B cell (primary cell): ENCODE results near the gene PDK2. TPM values are rescaled to one million over a fixed set of nuclear protein-coding genes. Genes with fewer than 3 reads are reported as not detected.
A peak's percentile ranks its signal among the peaks of the same experiment; 100 is the strongest.

Experiments used
- ATAC-seq: fragments of 200-7000 bp; cut with Tn5 transposase; one replicate; pipeline ENCODE4 v1.10.0; 2021; ENCODE audit warnings: low read depth, mild to moderate bottlenecking, moderate number of reproducible peaks, moderate library complexity
- CTCF ChIA-PET: fragments of 350-600 bp; sonication (Branson Sonifier 250); formaldehyde crosslinking; loops from one replicate; lab custom pipeline; 2021; ENCODE audit warnings: antibody characterized with exemption, inconsistent platforms; lab: Charles Lee
- POLR2A ChIA-PET: fragments of 350-600 bp; sonication (Branson Sonifier 250); formaldehyde crosslinking; loops from one replicate; lab custom pipeline; 2021; ENCODE audit warnings: antibody characterized with exemption; lab: Charles Lee
- DNase-seq: peaks from one replicate; pipeline ENCODE4 v3.0.0; 2013
- H2AFZ ChIP-seq: 2 replicates; pipeline ENCODE4 v1.6.1; 2012; ENCODE audit warnings: mild to moderate bottlenecking, low read depth, low read length; ENCODE audit not compliant: insufficient read depth, poor library complexity, severe bottlenecking
- H3K27ac ChIP-seq, 2 donors: 1 replicate in 1 of 2; 2 replicates in 1 of 2; pipeline ENCODE4 v1.5.1; 2012 to 2013; ENCODE audit warnings: low read length in 2 of 2, mild to moderate bottlenecking in 2 of 2, moderate library complexity in 1 of 2
- H3K27me3 ChIP-seq, 4 experiments: fragments of 200-600 bp in 1 of 4; sonication (generic) in 1 of 4; replicated peaks in 1 of 4; 1 replicate in 2 of 4; 2 replicates in 2 of 4; pipeline versions ENCODE4 v1.6.1 to v1.7.0; 2013 to 2016; ENCODE audit warnings: low read length in 3 of 4, mild to moderate bottlenecking in 2 of 4, mixed read lengths in 1 of 4, moderate library complexity in 1 of 4; ENCODE audit not compliant: insufficient read depth in 4 of 4, control insufficient read depth in 3 of 4; ENCODE audit errors: control extremely low read depth in 1 of 4
- H3K36me3 ChIP-seq, 2 experiments: replicated peaks in 1 of 2; 1 replicate in 1 of 2; 2 replicates in 1 of 2; pipeline versions ENCODE4 v1.6.1 to v1.7.1; 2013; ENCODE audit warnings: low read length in 1 of 2; ENCODE audit not compliant: insufficient read depth in 2 of 2, control insufficient read depth in 1 of 2; ENCODE audit errors: control extremely low read depth in 1 of 2, extremely low read depth in 1 of 2
- H3K4me1 ChIP-seq, 2 donors: fragments of 200-600 bp in 1 of 2; sonication (generic) in 1 of 2; 1 replicate in 1 of 2; 2 replicates in 1 of 2; pipeline versions ENCODE4 v1.5.1 to v1.6.1; 2013 to 2017; ENCODE audit warnings: low read length in 2 of 2; ENCODE audit not compliant: control insufficient read depth in 2 of 2, insufficient read depth in 2 of 2
- H3K4me2 ChIP-seq: replicated peaks from 2 replicates; pipeline ENCODE3; 2012; ENCODE audit warnings: mild to moderate bottlenecking, low read depth, low read length; ENCODE audit not compliant: poor library complexity, severe bottlenecking
- H3K4me3 ChIP-seq, 5 experiments: fragments of 200-600 bp in 1 of 5; sonication (generic) in 1 of 5; 1 replicate in 3 of 5; 2 replicates in 2 of 5; pipeline versions ENCODE4 v1.5.1 to v1.7.0; 2011 to 2016; ENCODE audit warnings: low read length in 4 of 5, mild to moderate bottlenecking in 4 of 5, low read depth in 2 of 5, control low read depth in 1 of 5, moderate library complexity in 1 of 5; ENCODE audit not compliant: insufficient read depth in 1 of 5; ENCODE audit errors: control extremely low read depth in 1 of 5, extremely low read depth in 1 of 5
- H3K79me2 ChIP-seq: fragments of 200-600 bp; sonication (generic); one replicate; pipeline ENCODE4 v1.6.0; 2016; ENCODE audit warnings: low read length; ENCODE audit not compliant: control insufficient read depth, insufficient read depth
- H3K9ac ChIP-seq: fragments of 200-600 bp; sonication (generic); 2 replicates; pipeline ENCODE4 v1.6.1; 2017; ENCODE audit warnings: mild to moderate bottlenecking, low read length, moderate library complexity
- H3K9me3 ChIP-seq, 3 donors: one replicate each; pipeline versions ENCODE4 v1.6.1 to v1.7.1; 2013; ENCODE audit warnings: low read length in 2 of 3; ENCODE audit not compliant: control insufficient read depth in 2 of 3, insufficient read depth in 1 of 3; ENCODE audit errors: control extremely low read depth in 1 of 3
- H4K20me1 ChIP-seq: 2 replicates; pipeline ENCODE4 v1.6.0; 2012; ENCODE audit warnings: mild to moderate bottlenecking, low read length; ENCODE audit not compliant: insufficient read depth, control insufficient read depth, poor library complexity, severe bottlenecking
- H3K27ac Mint-ChIP-seq: one replicate; pipeline ENCODE4 v1.8.0; 2021; ENCODE audit warnings: mixed read lengths
- H3K27me3 Mint-ChIP-seq: one replicate; pipeline ENCODE4 v1.8.0; 2021; ENCODE audit warnings: mixed read lengths
- H3K4me1 Mint-ChIP-seq: one replicate; pipeline ENCODE4 v1.8.0; 2021; ENCODE audit warnings: mixed read lengths
- H3K4me3 Mint-ChIP-seq: one replicate; pipeline ENCODE4 v1.8.0; 2021; ENCODE audit warnings: mixed read lengths
- H3K9me3 Mint-ChIP-seq: one replicate; pipeline ENCODE4 v1.8.0; 2022; ENCODE audit warnings: mixed read lengths; ENCODE audit not compliant: insufficient read depth
- CTCF ChIP-seq: fragments of 200-600 bp; IDR thresholded peaks from one replicate; pipeline ENCODE4 v1.8.0; 2022; ENCODE audit warnings: antibody characterized with exemption, mild to moderate bottlenecking
- EZH2 ChIP-seq: IDR thresholded peaks from 2 replicates; pipeline ENCODE4 v1.6.1; 2012; ENCODE audit warnings: borderline replicate concordance, low read depth, mild to moderate bottlenecking, moderate library complexity, low read length; ENCODE audit not compliant: insufficient read depth, poor library complexity, severe bottlenecking
- WGBS: methylation state at CpG from one replicate; pipeline ENCODE4 v1.1.5; 2013; ENCODE audit warnings: missing lambda C conversion rate; ENCODE audit not compliant: insufficient coverage; 5-methylcytosine and 5-hydroxymethylcytosine counted together
- intact Hi-C: fragments of 100-400 bp; cut with micrococcal nuclease; formaldehyde crosslinking; loops from one replicate; pipeline ENCODE4 v1.10.0; 2022
- polyA plus RNA-seq: library from polyadenylated mRNA; depleted of rRNA; stranded (reverse); fragments of >200 nt; gene quantifications from 2 replicates; pipeline ENCODE4 v1.2.3, GENCODE V29; 2012
- total RNA-seq, 2 donors: library from RNA; stranded (reverse); fragments of 120-200 nt in 1 of 2; gene quantifications; 1 replicate in 1 of 2; 2 replicates in 1 of 2; pipeline versions ENCODE4 v1.2.3 to v1.2.4, GENCODE V29; 2013 to 2022

The PDK2 gene
- total and polyA plus RNA-seq, 2 donors (not counting 1 experiment from before 2014, with no cell fraction given): 35.2 to 73.2 TPM

- Histone ChIP-seq H4K20me1 (peaks cover 54% of the 10 kb centered on the region), H3K9me3 (no peaks in the 10 kb centered on the region), H3K27ac (peak overlapping the region; percentile 82 to 94), H3K4me2 (peak overlapping the region; percentile 92), H3K4me3 (peak overlapping the region; percentile 49 to 97 (median 85)), H3K27me3 (no peaks in the 10 kb centered on the region), H3K9ac (peak overlapping the region; percentile 95), H3K79me2 (peaks cover 61% of the 10 kb centered on the region), H3K36me3 (peaks cover 0 to 18% of the 10 kb centered on the region in 2 experiments), H2AFZ (peak overlapping the region; percentile 50), H3K4me1 (peaks cover 33 to 54% of the 10 kb centered on the region in 2 donors)
- Mint-ChIP-seq H3K4me3 (peak overlapping the region; percentile 100), H3K27ac (peak overlapping the region; percentile 98), H3K4me1 (peaks cover 49% of the 10 kb centered on the region), H3K9me3 (no peaks in the 10 kb centered on the region), H3K27me3 (no peaks in the 10 kb centered on the region)
- WGBS: under 1% methylated on average over 123 of the region's 123 CpGs
- CTCF ChIA-PET: interaction anchor here (0.6 to 4.2 kb wide), 8 partner anchors 9 to 56 kb away, joined by 3 to 65 read pairs (median 6); partner anchors contain the start of gene PDK2
- POLR2A ChIA-PET: interaction anchor here (1.7 to 3.8 kb wide), 3 partner anchors 10 to 14 kb away, joined by 6 to 22 read pairs (median 8); no protein-coding TSS in a partner anchor
- TF ChIP-seq EZH2: no peak
- no peak for TF ChIP-seq CTCF
- ATAC-seq (no peak), DNase-seq (peak; percentile 76)
- intact Hi-C loops: no loop called here
These were observed 54.5 kb downstream of the PDK2 start for GRCh38 chr17:50149417-50150353.
